HG03103 (cell line): ENCODE data around the gene MACROH2A2.

Experiments used
- ATAC-seq: cut with Tn5 transposase; IDR thresholded peaks from one replicate; pipeline ENCODE4 v1.9.1; 2021; ENCODE audit warnings: low read depth; ENCODE audit not compliant: unreplicated experiment

Gene MACROH2A2

DNA sequence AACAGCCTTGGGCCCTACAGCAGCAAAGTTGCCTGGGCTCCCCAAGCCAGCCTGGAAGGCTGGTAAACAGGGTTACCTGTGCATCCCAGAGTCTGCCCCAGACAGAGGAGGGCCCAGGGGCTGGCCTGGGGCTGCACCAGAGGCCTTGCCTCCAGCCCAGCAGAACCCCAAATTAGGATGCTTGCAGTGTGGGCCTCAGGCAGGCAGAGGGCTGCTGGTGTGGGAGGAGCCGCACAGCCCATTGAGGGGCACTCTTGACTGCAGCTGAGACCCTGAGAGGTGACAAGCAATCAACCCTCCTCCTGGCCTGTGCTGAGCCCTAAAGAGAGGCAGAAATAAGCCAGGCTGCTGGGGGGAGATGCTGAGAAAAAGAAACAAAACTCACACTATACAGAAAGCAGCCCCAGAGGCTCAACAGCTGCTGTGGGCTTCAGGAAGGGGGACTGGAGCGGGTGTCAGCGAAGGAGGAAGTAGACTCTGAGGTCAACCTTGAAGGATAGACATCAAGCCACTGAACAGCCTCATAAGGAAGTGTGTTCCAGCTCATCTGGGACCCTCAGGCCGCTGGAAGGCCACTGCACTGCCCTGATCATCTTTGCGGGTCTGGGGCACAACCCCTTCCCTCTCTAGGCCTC lies 73.4 kb downstream of the MACROH2A2 start:
- ATAC-seq: no peak

GRCh38 chr10:70126700-70127395 lies 74.2 kb downstream of the MACROH2A2 start:
- ATAC-seq: no peak

DNA sequence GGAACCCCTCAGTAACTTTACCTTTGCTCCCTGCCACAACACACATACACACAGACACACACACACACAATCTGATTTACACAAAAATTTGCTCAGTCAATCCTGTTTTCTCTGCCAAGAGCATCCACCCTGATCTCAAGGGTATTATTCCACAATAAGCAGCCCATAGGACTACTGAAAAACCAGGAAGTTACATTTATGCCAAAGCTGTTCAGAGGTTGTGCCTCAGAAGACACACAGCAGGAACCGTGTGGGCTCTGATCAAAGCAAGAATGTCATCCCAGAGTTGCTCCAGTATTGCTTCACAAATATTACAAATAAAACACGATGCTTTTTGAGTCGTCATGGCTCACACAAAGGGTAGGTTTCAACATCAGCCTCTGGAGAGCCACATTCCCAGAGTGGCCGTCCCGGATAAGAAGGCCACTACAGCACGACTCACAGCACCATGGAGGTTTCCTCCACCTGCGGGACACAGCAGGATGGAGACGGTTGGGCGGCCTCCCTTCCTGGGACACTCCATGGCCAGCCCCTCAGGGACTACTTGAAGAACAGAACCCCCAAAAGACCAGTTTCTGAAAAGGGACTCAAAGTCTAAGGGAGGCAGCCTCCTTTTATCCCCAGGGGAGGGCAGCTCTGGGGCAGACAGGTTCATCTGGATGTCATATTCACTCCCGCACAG lies 78.4 kb downstream of the MACROH2A2 start:
- no peak for ATAC-seq

- ATAC-seq: no peak
These were observed 78.9 kb downstream of the MACROH2A2 start for GRCh38 chr10:70131560-70131937.

DNA sequence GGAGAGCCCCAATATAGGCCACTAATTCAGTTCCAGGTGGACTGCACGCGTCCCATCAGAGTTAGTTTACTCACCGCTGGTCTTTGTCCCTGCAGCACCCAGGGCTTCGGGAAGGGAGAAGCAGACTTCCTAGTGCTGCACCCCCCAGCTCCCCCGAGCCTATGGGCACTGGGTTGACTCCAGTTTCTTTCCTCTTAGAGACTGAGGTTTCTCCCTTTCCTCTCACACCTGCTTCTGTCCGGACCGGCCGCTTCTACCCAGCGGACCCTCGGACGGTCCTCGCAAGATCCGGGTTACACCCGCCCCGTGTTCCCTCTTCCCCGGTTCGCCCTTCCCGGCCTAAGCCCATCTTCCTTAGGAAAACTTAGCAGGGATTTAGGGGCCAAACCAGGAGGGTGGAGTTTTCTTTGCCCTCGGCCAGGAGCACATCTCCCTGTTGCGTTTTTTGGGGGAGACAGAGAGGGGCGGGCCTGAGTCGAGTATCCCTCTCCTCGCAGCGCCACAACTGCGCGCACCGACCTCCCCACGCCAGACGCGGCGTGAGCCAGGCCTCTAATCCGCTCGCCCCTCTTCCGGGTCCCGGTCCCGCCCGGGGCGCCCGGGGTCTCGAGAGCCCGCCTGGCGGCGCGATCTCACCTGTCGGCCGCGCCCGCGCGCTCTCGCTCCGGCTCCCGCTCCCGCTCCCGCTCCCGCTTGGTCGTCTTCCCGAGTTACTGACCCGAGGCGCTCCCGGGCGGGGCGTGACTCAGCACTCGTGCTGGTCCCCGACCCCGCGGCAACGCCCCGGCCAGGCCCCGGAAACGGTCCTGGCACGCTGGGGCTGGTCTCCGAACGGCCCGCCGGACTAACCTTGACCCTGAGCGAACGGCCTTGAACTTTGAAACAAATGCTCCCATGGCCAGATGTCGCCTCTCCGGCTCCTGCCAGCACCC lies 79.7 kb downstream of the MACROH2A2 start, which contains the start of gene AIFM2:
Gene AIFM2, minus strand, starts transcription at position 728 of the 932 bp plus-strand sequence. CDS start 8,741 bp downstream, outside the sequence.
- ATAC-seq: peak; percentile 62

DNA sequence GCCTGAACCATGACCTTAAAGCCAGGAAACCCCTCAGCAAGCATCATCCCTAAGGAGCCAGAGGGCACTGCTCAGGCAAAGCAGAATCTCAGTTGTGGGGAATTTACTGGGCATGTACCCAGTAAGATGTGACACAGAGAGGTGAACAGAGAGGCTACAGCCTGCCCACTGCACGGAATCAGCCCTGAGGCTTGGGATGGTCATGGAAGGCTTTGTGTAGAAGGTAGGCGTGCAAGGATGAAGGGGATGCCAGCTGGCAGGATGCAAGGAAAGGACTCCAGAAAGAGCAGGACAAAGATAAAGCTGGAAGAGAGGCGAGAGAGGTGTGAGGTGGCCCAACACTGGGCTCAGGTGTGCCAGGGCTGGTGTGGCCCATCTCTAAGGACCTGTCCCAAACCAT lies 82.4 kb downstream of the MACROH2A2 start:
- ATAC-seq: no peak

DNA sequence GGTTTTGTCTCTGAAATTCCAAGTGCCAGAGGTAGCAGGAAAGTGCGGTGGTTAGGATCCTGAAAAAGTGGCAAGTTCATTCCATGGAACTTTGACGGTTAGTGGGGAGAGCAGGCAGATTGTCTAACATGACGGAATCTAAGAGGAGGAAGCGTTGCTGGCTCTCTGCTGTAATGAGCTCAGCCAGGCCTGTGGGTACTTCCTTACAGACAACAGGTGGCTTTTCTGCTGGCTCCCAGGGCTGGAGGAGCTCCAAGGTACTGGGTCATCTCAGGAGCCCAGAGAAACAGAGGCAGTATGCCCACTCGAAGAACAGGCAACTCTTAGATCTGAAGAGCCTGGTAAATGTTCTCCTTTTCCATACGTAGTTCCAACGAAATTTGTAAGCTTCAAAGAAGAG lies 83.0 kb downstream of the MACROH2A2 start:
- no peak for ATAC-seq

- ATAC-seq: no peak
These were observed 84.5 kb downstream of the MACROH2A2 start for GRCh38 chr10:70137135-70137534.

GRCh38 chr10:70137927-70138883 lies 85.6 kb downstream of the MACROH2A2 start:
- no peak for ATAC-seq

DNA sequence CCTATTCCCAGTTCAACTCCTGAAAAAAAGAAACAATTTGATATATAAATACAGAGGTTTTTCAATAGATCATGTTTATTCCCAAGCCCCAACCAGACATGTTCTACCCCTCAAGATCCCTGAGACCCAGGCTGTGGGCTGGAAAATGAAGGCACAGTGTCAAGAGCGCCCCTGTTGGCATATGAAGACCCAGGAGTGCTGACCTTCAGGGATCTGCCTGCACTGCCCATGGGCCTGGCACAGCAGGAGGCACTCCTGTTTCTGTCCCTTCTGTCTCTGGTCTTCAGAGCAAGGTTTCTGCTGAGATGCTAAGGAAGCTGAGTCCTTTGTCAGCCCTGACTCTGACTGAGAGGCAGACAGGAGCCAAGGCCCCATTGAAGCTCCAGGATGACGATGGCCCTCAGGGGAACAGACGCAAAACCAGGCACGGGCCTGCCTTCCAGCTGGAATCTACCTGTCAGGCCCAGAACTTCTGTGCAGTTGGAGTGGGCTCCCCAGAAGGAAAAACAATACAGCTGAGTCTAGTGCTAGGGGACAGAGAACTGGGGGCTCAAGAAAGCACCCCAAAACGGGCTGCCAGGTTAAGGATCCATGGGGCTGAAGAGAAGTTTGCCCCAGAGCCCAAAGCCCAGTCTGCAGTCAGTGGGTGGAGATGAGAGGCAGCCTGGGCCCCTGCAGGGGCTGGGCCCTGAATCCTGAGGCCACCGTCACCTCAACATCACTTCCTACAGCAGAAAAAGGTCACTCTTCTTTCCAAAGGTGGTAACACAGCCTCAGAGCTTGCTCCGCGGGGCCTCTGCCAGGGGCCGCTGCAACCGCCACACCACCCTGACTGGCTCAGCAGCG lies 86.7 kb downstream of the MACROH2A2 start:
- no peak for ATAC-seq

DNA sequence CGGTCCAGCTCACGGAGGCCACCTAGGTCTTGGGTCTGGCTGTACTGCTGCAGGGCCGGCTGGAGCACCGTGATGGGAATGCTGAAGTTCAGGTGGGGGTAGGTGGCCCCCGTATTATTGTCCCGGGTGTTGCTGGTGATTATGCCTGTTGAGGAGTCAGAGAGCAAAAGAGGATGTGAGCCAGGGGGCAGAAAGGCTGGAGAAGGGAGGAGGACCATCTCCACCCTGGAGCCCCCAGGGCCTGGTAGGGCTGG lies 87.3 kb downstream of the MACROH2A2 start:
- ATAC-seq: no peak

- no peak for ATAC-seq
These were observed 87.7 kb downstream of the MACROH2A2 start for GRCh38 chr10:70140297-70140696.

DNA sequence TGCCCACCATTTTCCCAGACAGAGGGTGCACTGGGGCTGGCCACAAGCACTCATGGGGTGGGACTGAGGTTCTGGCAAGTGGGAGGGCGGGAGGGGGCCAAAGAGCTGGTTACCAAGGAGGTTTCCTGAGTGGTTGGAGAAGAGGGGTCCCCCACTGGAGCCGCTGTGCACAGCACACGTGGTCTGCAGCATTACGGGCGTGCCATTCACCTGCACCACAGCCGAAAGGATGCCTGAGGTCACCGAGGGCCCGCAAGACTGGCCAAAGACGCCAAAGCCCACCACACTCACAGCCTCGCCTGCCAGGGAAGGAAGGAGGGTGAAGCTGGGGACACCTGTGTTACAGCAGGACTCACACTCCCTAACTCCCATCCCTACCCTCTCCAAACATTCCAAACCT lies 89.9 kb downstream of the MACROH2A2 start:
- ATAC-seq: no peak

- no peak for ATAC-seq
These were observed 91.9 kb downstream of the MACROH2A2 start for GRCh38 chr10:70144372-70145110.

DNA sequence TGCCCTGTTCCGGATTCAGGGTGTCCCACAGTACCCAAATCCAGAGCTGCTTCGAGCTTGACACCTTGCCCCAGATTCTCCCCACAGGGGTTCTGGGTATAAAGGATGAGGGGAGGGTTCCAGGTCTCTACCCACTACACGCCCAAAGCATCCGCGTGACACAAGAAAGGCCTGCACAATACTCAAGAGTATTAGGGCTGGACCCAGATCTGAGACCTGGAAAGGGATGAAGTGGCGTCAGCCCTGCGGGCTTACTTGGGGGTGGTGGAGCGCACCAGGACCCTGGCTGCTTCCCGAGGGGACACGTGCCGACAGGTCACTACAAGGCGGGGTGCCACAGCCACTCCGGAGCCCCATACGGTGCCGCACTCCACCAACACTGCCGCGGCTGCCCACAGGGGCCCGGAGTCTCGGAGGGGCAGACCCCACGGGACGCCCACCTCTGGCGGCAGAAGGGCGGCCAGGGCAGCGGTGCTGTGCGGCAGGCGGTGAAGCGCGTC lies 92.6 kb downstream of the MACROH2A2 start:
- peak; percentile 4 for ATAC-seq

DNA sequence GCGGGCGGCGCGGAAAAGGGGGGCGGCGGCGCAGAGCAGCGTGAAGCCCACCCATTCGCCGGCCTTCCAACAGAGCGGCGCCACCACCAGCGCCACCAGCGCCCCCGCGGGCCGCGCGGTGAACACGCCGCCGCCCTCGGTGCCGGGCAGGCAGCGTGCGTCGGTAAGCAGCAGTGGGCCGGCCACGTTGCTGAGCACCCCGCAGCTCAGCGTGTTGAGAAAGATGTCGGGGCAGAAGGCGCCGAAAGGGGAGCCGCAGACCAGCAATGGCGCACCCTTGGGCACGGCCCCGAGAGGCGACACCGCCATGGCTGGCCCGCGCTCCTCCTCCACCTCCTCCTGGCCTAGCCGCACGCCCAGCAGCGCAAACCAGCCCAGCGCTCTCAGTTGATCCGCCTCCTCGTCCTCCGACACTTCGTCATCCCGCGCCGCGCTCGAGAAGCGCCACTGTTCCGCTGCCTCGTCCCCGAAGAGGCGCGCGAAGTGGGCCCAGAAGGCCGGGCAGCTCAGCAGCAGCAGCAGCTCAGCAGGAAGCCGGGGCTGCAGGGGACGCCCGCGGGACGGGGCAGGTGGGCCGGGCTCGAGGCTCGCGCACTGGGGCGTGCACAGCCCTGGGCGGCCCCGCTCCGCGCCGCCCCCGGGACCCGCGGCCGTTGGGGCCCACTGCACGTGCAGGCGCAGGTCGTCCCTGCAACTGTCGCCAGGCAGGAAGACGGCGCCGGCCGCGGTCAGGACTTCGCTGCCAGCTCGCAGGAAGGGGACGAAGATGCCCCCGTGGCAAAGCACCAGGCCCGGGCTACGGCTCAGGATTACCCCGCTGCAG lies 93.2 kb downstream of the MACROH2A2 start:
- peak; percentile 45 for ATAC-seq
